Measurements from ENCODE around the gene CXCR2. TPM values are rescaled to one million over a fixed set of nuclear protein-coding genes. Genes with fewer than 3 reads are reported as not detected.

CXCR2 gene
- total RNA-seq = not detected in 2 replicates

GRCh38 chr2:218125626-218126080 is at the start of gene CXCR2:
Gene CXCR2, plus strand, starts transcription at chr2:218126028. Its CDS starts 8,774 bp downstream, at chr2:218134802.

GRCh38 chr2:218166791-218167190 is 41.0 kb downstream of the CXCR2 start, which contains the start of gene CXCR1:
Gene CXCR1, minus strand, starts transcription at chr2:218166962. Its CDS starts 1,751 bp downstream, at chr2:218165211.

Other genes starting within 250 kb of the CXCR2 start
- 15.3 and 18.3 TPM in 2 replicates for gene TNS1, start 123.0 kb upstream of the CXCR2 start, total RNA-seq
- gene RUFY4, start 56.8 kb upstream of the CXCR2 start, total RNA-seq = not detected in 2 replicates
- gene CXCR1, start 40.9 kb downstream of the CXCR2 start, total RNA-seq = not detected in 2 replicates
- 290 and 337 TPM in 2 replicates for gene ARPC2, start 91.2 kb downstream of the CXCR2 start, total RNA-seq
- 0.17 TPM in 1 of 2 replicates, not detected in the other for gene GPBAR1, start 135.0 kb downstream of the CXCR2 start, total RNA-seq
- gene AAMP, start 144.1 kb downstream of the CXCR2 start, total RNA-seq = 105 and 126 TPM in 2 replicates
- 64.2 and 67.2 TPM in 2 replicates for gene PNKD, start 144.5 kb downstream of the CXCR2 start, total RNA-seq
- 135 and 139 TPM in 2 replicates for gene TMBIM1, start 166.5 kb downstream of the CXCR2 start, total RNA-seq
- not detected in 2 replicates for gene CATIP, start 230.8 kb downstream of the CXCR2 start, total RNA-seq